Measurements from ENCODE around the gene ERCC1. TPM values are rescaled to one million over a fixed set of nuclear protein-coding genes. Genes with fewer than 3 reads are reported as not detected.
"Not testable (repeated sequence)": the region's sequence is repeated elsewhere in the genome, so short reads cannot be mapped to it uniquely, and the experiment has no call there.

Gene ERCC1
- polyA plus RNA-seq, 1 donor from 2014 or later: 50.2 TPM

GRCh38 chr19:45408830-45409556 lies 14.7 kb downstream of the ERCC1 start:
- Mint-ChIP-seq H3K4me3 (peak overlapping the region in 2 of 4 donors; percentile 31 to 50), H3K27me3 (peaks cover 11% of the 10 kb centered on the region), H3K27ac (peak overlapping the region in 2 of 3 donors; percentile 9 to 59), H3K36me3 (peaks cover 2% of the 10 kb centered on the region), H3K4me1 (peaks cover 13 to 20% (median 20%) of the 10 kb centered on the region in 3 donors), H3K9me3 (no peaks in the 10 kb centered on the region)

- H3K4me1 Mint-ChIP-seq: peaks cover 15 to 20% (median 20%) of the 10 kb centered on the region in 3 donors
- H3K9me3 Mint-ChIP-seq: no peaks in the 10 kb centered on the region
- peak overlapping the region in 1 of 3 donors; percentile 33 for H3K27ac Mint-ChIP-seq
- H3K36me3 Mint-ChIP-seq: peaks cover 2% of the 10 kb centered on the region
- no peak overlapping the region for H3K4me3 Mint-ChIP-seq
- H3K27me3 Mint-ChIP-seq: peaks cover 20% of the 10 kb centered on the region
Observed at GRCh38 chr19:45408121-45408520, 15.6 kb downstream of the ERCC1 start.

GRCh38 chr19:45407585-45407984 lies 16.1 kb downstream of the ERCC1 start:
- peak overlapping the region; percentile 39 to 90 (median 77) for H3K4me3 Mint-ChIP-seq
- peaks cover 15 to 22% (median 20%) of the 10 kb centered on the region in 3 donors for H3K4me1 Mint-ChIP-seq
- not testable (repeated sequence) for H3K36me3 Mint-ChIP-seq, H3K9me3 Mint-ChIP-seq, H3K27ac Mint-ChIP-seq
- H3K27me3 Mint-ChIP-seq: peaks cover 23% of the 10 kb centered on the region

- Mint-ChIP-seq H3K4me3 (peak overlapping the region; percentile 88 to 100 (median 94)), H3K9me3 (no peaks in the 10 kb centered on the region), H3K4me1 (peaks cover 15 to 20% (median 18%) of the 10 kb centered on the region in 3 donors), H3K27ac (no peak overlapping the region), H3K36me3 (peaks cover 2% of the 10 kb centered on the region), H3K27me3 (peaks cover 23% of the 10 kb centered on the region)
Observed at GRCh38 chr19:45407091-45407375, 16.7 kb downstream of the ERCC1 start.

- Mint-ChIP-seq H3K27ac (peak within 1 kb of the TSS; percentile 85 to 94 (median 91)), H3K27me3 (peaks cover 25% of the 10 kb centered on the region), H3K36me3 (peaks cover 2% of the 10 kb centered on the region), H3K4me3 (peak within 1 kb of the TSS; percentile 88 to 100 (median 94)), H3K9me3 (no peaks in the 10 kb centered on the region), H3K4me1 (peaks cover 15 to 20% (median 18%) of the 10 kb centered on the region in 3 donors)
Observed at GRCh38 chr19:45406226-45407090, 17.3 kb downstream of the ERCC1 start, which contains the start of gene POLR1G. TSS of gene POLR1G (plus strand) at chr19:45406644. CDS start at chr19:45406697, 53 bp downstream.

- Mint-ChIP-seq H3K9me3 (no peaks in the 10 kb centered on the region), H3K27me3 (peaks cover 25% of the 10 kb centered on the region), H3K36me3 (peaks cover 2% of the 10 kb centered on the region), H3K27ac (peak overlapping the region; percentile 85 to 94 (median 91)), H3K4me1 (peaks cover 15 to 20% (median 18%) of the 10 kb centered on the region in 3 donors), H3K4me3 (peak overlapping the region; percentile 88 to 100 (median 94))
Observed at GRCh38 chr19:45405435-45406225, 18.1 kb downstream of the ERCC1 start.

- Mint-ChIP-seq H3K4me3 (peak within 1 kb of the TSS; percentile 88 to 100 (median 94)), H3K27ac (peak within 1 kb of the TSS; percentile 85 to 94 (median 91)), H3K27me3 (peaks cover 29% of the 10 kb centered on the region), H3K9me3 (no peaks in the 10 kb centered on the region), H3K4me1 (peaks cover 15 to 20% (median 18%) of the 10 kb centered on the region in 3 donors), H3K36me3 (peaks cover 2% of the 10 kb centered on the region)
Observed at GRCh38 chr19:45404557-45405434, 18.9 kb downstream of the ERCC1 start, which contains the start of gene PPP1R13L. TSS of gene PPP1R13L (minus strand) at chr19:45405069. CDS start at chr19:45398318, 6,751 bp downstream.

GRCh38 chr19:45403781-45404556 lies 19.7 kb downstream of the ERCC1 start:
- H3K36me3 Mint-ChIP-seq: peaks cover 2% of the 10 kb centered on the region
- no peaks in the 10 kb centered on the region for H3K9me3 Mint-ChIP-seq
- H3K4me3 Mint-ChIP-seq: peak overlapping the region; percentile 76 to 90 (median 82)
- peaks cover 35% of the 10 kb centered on the region for H3K27me3 Mint-ChIP-seq
- peaks cover 14 to 17% (median 15%) of the 10 kb centered on the region in 3 donors for H3K4me1 Mint-ChIP-seq
- peak overlapping the region in 1 of 3 donors; percentile 85 for H3K27ac Mint-ChIP-seq

GRCh38 chr19:45403272-45403671 lies 20.4 kb downstream of the ERCC1 start:
- peaks cover 16 to 19% (median 16%) of the 10 kb centered on the region in 3 donors for H3K4me1 Mint-ChIP-seq
- H3K4me3 Mint-ChIP-seq: peak overlapping the region in 2 of 4 donors; percentile 39 to 79
- no peaks in the 10 kb centered on the region for H3K9me3 Mint-ChIP-seq
- no peaks in the 10 kb centered on the region for H3K36me3 Mint-ChIP-seq
- peaks cover 41% of the 10 kb centered on the region for H3K27me3 Mint-ChIP-seq
- H3K27ac Mint-ChIP-seq: peak overlapping the region in 1 of 3 donors; percentile 85

- H3K27ac Mint-ChIP-seq: no peak overlapping the region
- no peaks in the 10 kb centered on the region for H3K36me3 Mint-ChIP-seq
- H3K4me3 Mint-ChIP-seq: peak overlapping the region in 2 of 4 donors; percentile 17 to 79
- no peaks in the 10 kb centered on the region for H3K9me3 Mint-ChIP-seq
- peaks cover 16 to 19% (median 17%) of the 10 kb centered on the region in 3 donors for H3K4me1 Mint-ChIP-seq
- peaks cover 47% of the 10 kb centered on the region for H3K27me3 Mint-ChIP-seq
Observed at GRCh38 chr19:45402298-45403061, 21.2 kb downstream of the ERCC1 start.

- Mint-ChIP-seq H3K27me3 (peaks cover 51% of the 10 kb centered on the region), H3K36me3 (no peaks in the 10 kb centered on the region), H3K9me3 (no peaks in the 10 kb centered on the region), H3K4me1 (peaks cover 14 to 19% (median 17%) of the 10 kb centered on the region in 3 donors), H3K27ac (no peak overlapping the region), H3K4me3 (no peak overlapping the region)
Observed at GRCh38 chr19:45401815-45402214, 21.9 kb downstream of the ERCC1 start.

GRCh38 chr19:45400192-45400591 lies 23.5 kb downstream of the ERCC1 start:
- Mint-ChIP-seq H3K9me3 (no peaks in the 10 kb centered on the region), H3K4me3 (peak overlapping the region in 1 of 4 donors; percentile 14), H3K4me1 (peaks cover 10 to 11% (median 11%) of the 10 kb centered on the region in 3 donors), H3K27me3 (peaks cover 51% of the 10 kb centered on the region), H3K27ac (peak overlapping the region in 1 of 3 donors; percentile 48), H3K36me3 (no peaks in the 10 kb centered on the region)

Data from IgD-negative memory B cell (primary cell).